Adipocyte (in vitro differentiated cells): ENCODE measurements around the gene C16orf96.
A peak's percentile ranks its signal among the peaks of the same experiment; 100 is the strongest.

Experiments used
- DNase-seq: peaks from one replicate; pipeline ENCODE4 v3.0.0-alpha.2; 2015; ENCODE audit warnings: low read depth
- H3K27me3 ChIP-seq: replicated peaks from 2 replicates; pipeline ENCODE4 v1.7.0; 2013; ENCODE audit warnings: mild to moderate bottlenecking, low read length, moderate library complexity; ENCODE audit not compliant: control insufficient read depth, insufficient read depth
- H3K36me3 ChIP-seq: 2 replicates; pipeline ENCODE4 v1.7.0; 2013; ENCODE audit warnings: low read length, mild to moderate bottlenecking, moderate library complexity; ENCODE audit not compliant: control insufficient read depth, insufficient read depth, severe bottlenecking
- H3K4me1 ChIP-seq: 2 replicates; pipeline ENCODE4 v1.7.0; 2013; ENCODE audit warnings: mild to moderate bottlenecking, low read length, moderate library complexity; ENCODE audit not compliant: control insufficient read depth, insufficient read depth
- H3K4me3 ChIP-seq: 2 replicates; pipeline ENCODE4 v1.7.0; 2013; ENCODE audit warnings: mild to moderate bottlenecking, low read length, moderate library complexity
- H3K9ac ChIP-seq: 2 replicates; pipeline ENCODE4 v1.7.0; 2013; ENCODE audit warnings: mild to moderate bottlenecking, low read length, moderate library complexity
- H3K9me3 ChIP-seq: 2 replicates; pipeline ENCODE4 v1.7.0; 2013; ENCODE audit warnings: mild to moderate bottlenecking, low read length, moderate library complexity; ENCODE audit not compliant: control insufficient read depth

Gene C16orf96

DNA sequence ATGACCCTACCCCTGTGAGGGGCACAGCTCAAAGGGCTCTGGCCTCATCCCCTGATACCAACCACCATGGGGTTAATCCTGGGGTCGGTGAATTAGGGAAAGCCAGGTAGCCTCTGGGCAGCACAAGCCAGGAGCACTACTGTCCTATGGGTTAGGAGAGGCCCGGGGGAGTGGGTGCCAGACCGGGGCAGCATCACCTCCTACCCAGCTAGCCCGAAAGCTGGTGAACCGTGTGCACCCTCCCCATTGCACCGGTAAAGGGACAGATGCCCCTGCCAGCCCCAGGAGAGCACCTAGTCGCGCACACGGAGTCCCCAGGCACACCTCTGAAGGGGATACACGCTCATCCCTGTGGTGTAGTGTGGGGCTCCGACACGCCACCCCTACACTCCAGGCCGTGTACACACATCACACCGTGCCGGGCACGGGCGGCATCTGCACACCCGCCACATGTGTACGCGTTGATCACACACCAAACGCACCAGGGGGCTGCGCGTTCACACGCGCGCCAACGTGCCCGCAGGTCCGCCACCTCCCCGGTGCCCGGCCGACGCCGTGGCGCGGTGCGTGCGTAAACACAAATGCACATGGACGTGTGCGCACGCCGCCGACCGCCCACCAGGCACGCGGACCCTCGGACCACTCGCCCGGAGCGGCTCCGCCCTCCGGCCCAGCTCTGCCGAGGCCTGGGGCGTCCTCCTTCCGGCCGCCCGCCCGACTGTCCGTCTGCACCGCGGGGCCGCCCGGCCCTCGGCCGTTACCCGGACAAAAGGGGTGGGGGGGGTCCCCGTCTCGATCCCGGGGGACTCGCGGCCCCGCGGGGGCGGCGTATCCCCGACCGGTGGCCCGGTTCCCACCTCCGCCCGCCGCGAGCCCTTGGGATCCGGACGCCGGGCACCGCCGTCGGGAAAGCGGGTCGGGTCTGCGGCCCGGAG is 57.8 kb downstream of the C16orf96 start:
- no peaks in the 10 kb centered on the region for H3K27me3 ChIP-seq
- DNase-seq = peak; percentile 64
- H3K36me3 ChIP-seq = no peaks in the 10 kb centered on the region
- H3K9ac ChIP-seq = peak overlapping the region; percentile 94
- peak overlapping the region; percentile 92 for H3K4me3 ChIP-seq
- peaks cover 40% of the 10 kb centered on the region for H3K4me1 ChIP-seq
- no peaks in the 10 kb centered on the region for H3K9me3 ChIP-seq

- Histone ChIP-seq H3K9ac (peak within 1 kb of the TSS; percentile 94), H3K4me1 (peaks cover 40% of the 10 kb centered on the region)
- DNase-seq = peak; percentile 97
Measured at GRCh38 chr16:4614571-4615383, 58.6 kb downstream of the C16orf96 start, which contains the start of gene UBALD1. TSS of gene UBALD1 (minus strand) at chr16:4614888. CDS start at chr16:4614797, 91 bp downstream.

DNA sequence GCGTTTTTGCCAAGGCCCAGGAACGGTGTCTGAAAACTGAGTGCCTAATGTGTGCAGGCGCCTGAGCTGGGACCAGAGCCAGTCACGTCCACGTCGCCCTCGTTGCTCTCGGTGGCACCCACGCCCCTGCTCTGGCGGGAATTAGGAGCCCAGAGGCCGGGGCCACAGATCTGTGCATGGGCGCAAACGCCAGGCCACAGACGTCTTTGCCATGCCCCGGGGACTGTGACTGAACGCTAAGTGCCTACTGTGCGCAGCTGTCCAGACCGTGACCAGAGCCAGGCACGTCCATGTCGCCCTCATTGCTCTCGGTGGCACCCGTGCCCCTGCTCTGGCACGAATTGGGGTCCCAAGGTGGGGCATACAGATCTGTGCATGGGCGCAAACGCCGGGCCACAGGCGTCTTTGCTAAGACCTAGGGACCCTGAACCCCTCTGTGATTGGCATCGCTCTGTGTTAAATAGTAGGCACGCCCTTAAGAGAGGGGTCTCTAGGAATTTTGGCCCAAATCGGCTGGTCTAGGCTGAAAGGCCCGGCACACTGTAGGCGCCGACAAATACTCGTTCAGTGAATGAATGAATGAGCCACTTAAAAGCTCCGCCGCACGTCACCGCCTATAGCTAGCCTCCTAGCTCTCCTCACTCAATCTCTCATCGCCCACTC is 59.4 kb downstream of the C16orf96 start:
- H3K36me3 ChIP-seq = no peaks in the 10 kb centered on the region
- peak overlapping the region; percentile 92 for H3K4me3 ChIP-seq

More at GRCh38 chr16:4614571-4615383, 58.6 kb downstream of the C16orf96 start, which contains the start of gene UBALD1:
- peak within 1 kb of the TSS; percentile 92 for H3K4me3 ChIP-seq
- no peaks in the 10 kb centered on the region for H3K36me3 ChIP-seq
- H3K9me3 ChIP-seq = no peaks in the 10 kb centered on the region
- no peaks in the 10 kb centered on the region for H3K27me3 ChIP-seq

DNA sequence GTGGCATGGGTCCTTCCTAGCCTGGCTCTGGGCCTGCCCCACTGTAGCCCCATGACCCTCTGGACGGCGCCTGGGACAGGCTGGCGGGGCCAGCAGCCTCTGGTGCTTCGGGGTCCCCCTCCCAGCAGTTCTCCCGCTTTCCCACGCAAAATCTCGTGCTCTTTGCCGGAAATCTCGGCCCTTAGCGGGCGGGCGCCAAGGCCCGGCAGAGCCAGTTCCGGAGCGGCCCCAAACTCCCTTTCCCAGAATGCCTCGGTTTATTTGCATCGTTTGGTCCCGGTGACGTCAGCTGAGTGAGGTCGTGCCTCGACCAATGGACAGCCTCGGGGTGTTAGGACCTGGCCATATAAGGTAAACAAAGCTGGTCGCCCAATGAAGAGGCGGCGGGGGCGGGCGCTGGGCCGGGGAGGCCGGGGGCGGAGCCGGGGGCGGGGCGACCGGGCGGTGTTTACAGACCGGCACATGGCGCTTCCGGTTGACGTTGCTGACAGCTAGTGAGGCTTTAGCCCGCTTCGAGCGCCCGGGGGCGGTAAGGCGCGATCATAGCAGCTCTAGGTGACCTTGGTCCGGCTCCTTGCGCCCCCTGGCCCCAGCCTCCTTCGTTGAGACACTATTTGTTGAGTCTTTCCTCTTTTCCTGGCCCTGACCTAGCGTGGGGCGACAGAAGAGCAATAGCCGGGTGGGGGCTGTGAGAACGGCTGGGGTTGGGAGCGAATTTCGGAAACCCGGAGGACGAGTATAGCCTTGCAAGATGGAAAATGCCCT is 60.1 kb downstream of the C16orf96 start:
- Histone ChIP-seq H3K4me3 (peak overlapping the region; percentile 92), H3K27me3 (no peaks in the 10 kb centered on the region), H3K9me3 (no peaks in the 10 kb centered on the region), H3K9ac (peak overlapping the region; percentile 97), H3K4me1 (peaks cover 37% of the 10 kb centered on the region), H3K36me3 (no peaks in the 10 kb centered on the region)
- peak; percentile 100 for DNase-seq

More for the DNA sequence above, 59.4 kb downstream of the C16orf96 start:
- H3K9me3 ChIP-seq = no peaks in the 10 kb centered on the region
- no peak for DNase-seq
- H3K4me1 ChIP-seq = peaks cover 40% of the 10 kb centered on the region
- H3K27me3 ChIP-seq = no peaks in the 10 kb centered on the region
- peak overlapping the region; percentile 94 for H3K9ac ChIP-seq

DNA sequence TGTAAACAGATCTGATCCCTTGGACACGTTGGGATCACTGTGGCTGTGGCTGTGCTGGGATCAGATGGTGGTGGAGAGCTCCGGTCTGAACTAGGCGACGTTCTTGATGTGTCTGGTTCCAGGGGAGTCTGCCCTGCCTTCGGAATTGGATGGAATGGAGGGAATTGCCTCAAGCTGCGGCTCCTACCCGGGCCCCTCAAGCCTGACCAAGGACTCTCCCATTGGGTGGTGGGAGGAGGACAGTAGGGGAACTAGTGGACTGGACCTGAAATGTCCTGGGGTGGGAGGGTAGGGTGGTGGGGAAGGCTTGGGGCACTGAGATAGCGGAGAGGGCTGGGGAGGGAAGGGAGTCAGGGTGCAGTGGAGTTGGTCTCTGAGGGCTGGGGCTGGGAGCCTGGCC is 61.7 kb downstream of the C16orf96 start:
- DNase-seq = no peak
- H3K4me1 ChIP-seq = peaks cover 24% of the 10 kb centered on the region
- peak overlapping the region; percentile 97 for H3K9ac ChIP-seq
- no peaks in the 10 kb centered on the region for H3K36me3 ChIP-seq
- no peaks in the 10 kb centered on the region for H3K27me3 ChIP-seq
- H3K9me3 ChIP-seq = no peaks in the 10 kb centered on the region
- H3K4me3 ChIP-seq = peak overlapping the region; percentile 86

GRCh38 chr16:4618645-4619418 is 62.7 kb downstream of the C16orf96 start:
- DNase-seq = no peak
- no peak overlapping the region for H3K9ac ChIP-seq
- no peak overlapping the region for H3K4me3 ChIP-seq
- no peaks in the 10 kb centered on the region for H3K27me3 ChIP-seq
- no peaks in the 10 kb centered on the region for H3K9me3 ChIP-seq
- peaks cover 19% of the 10 kb centered on the region for H3K4me1 ChIP-seq
- no peaks in the 10 kb centered on the region for H3K36me3 ChIP-seq

DNA sequence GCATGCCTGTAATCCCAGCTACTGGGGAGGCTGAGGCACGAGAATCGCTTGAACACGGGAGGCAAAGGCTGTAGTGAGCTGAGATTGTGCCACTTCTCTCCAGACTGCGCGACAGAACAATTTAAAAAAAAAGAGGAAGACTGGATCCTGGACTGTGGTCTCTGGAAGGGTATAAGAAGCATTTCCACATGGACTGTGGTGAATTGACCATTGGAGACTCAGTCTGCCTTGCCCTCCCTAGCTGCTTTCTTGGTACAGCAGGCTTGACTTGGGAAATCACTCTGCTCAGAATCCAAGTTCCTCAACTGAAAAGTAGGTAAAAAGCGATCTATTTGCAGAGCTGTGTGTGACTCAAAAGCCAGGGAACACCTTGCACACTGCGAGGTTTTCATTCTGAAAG is 67.5 kb downstream of the C16orf96 start:
- Histone ChIP-seq H3K9me3 (no peaks in the 10 kb centered on the region), H3K36me3 (no peaks in the 10 kb centered on the region), H3K4me1 (peaks cover 19% of the 10 kb centered on the region), H3K9ac (peak overlapping the region; percentile 97), H3K27me3 (no peaks in the 10 kb centered on the region), H3K4me3 (peak overlapping the region; percentile 86)
- no peak for DNase-seq

DNA sequence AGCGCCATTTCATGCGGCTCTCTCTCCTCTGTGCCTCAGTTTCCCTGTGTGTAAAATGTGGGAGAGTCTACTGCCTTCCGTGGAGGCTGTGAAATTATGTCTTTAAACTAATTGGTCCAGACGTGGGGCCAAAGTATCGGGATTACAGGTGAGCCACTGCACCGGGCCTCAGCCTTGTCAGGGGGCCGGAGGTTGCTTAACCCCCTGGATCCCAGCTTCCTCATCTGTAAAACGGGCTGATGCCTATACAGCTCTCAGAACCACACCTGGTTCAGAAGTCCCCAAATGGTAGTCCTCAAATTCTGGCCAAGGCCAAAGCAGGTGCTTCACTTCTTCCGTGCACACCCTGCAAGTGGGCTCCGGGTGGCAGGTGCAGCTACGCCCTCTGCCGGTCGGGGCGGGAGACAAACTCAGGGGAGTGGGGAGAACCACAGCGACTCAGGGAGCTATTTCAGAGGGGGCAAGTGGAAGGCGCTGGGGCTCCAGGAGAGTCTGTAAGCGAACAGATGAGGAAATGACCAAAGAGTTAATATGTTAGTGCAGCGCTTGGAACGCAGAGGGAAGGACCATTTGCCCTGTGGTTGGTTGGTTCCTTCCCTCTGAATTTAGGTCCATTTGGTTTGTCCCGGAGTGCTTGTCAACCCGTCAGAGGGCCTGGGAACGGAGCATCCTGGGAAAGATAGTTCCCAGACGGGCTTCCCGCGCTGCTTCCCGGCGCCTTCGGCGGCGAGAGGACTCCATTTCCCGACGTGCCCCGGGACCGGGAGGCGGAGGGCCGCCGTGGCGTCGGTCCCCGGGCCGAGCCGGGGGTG is 68.1 kb downstream of the C16orf96 start, which contains the start of gene MGRN1:
Gene MGRN1 (plus strand): TSS at position 812 of the 812 bp plus-strand sequence. CDS start 135 bp downstream, outside the sequence.
- H3K9me3 ChIP-seq = no peaks in the 10 kb centered on the region
- peak within 1 kb of the TSS; percentile 86 for H3K4me3 ChIP-seq
- no peaks in the 10 kb centered on the region for H3K36me3 ChIP-seq
- DNase-seq = peak; percentile 99
- peaks cover 19% of the 10 kb centered on the region for H3K4me1 ChIP-seq
- H3K9ac ChIP-seq = peak within 1 kb of the TSS; percentile 97
- no peaks in the 10 kb centered on the region for H3K27me3 ChIP-seq

DNA sequence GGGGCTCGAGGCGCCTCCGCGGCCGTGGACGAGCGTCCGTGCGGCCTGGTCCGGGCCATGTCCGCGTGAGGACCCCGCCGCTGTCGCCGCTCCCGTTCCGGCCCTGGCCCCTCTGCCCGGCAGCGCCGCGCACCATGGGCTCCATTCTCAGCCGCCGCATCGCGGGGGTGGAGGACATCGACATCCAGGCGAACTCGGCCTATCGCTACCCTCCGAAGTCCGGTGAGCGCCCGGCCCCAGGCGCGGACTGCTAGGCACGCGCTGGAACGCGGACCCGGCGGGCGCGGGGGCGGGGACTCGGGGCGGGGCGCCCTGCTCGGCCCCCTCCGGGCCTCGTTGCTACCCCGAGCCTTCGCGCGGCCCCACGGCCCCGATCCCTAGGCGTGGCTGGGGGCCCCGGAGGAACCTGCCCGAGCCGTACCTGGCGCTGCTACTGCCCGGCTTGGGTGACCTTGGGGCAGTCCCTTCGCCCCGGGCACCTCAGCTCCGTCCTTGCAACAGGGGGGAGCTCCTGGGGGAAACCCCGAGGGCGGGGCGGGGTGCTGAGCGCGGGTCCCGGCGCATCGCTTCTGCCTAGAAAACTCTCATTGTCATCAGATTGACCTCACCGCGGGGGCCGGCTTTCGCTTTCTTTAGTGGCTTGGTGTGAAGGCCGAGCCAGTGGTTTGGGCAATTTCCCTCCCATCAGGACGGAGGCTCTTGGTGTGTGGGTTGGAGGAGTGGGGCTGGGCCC is 68.9 kb downstream of the C16orf96 start:
- Histone ChIP-seq H3K4me1 (peaks cover 19% of the 10 kb centered on the region), H3K36me3 (no peaks in the 10 kb centered on the region), H3K4me3 (peak overlapping the region; percentile 86), H3K9ac (peak overlapping the region; percentile 97), H3K9me3 (no peaks in the 10 kb centered on the region), H3K27me3 (no peaks in the 10 kb centered on the region)
- peak; percentile 89 for DNase-seq
